ENCODE results near the gene DTD1.

Gene DTD1

DNA sequence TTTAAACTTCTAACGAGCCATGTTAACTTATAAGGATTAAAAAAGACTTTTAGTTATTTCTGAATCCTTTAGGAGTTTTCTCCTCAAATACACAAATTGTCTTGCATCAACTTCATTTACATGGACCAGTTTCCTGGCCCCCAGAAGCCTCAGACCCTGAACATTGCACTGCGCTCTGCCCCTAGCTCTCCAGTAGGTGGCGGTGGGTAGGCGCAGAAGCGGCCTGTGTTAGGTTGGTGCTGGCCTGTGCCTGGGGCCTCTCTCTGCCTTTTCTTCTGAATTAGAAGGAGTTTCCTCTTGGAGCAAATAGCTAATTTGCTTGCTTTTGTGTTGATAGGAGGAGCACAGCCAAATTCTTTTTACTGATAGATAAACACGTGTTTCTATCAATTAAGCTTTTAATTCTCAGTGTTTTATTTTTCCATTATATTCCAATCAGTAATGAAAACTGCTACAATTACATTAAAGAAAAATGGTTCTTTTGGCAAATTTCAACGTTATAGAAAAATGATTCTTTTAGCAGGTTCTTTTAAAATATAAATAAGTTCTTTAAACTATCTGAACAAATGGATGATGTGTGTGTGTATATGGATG, 44.4 kb downstream of the DTD1 start:
- Histone ChIP-seq H2BK5ac (ENCODE audit: low read length) (no peak overlapping the region), H3K27me3 (ENCODE audit: control insufficient read depth in 3 of 3, insufficient read depth in 3 of 3, low read depth in 1 of 3, low read length in 3 of 3) (no peaks in the 10 kb centered on the region), H3K9ac (ENCODE audit: low read depth, low read length, poor library complexity) (no peak overlapping the region), H2BK15ac (ENCODE audit: low read length) (no peak overlapping the region), H3K79me1 (ENCODE audit: low read depth, low read length) (no peaks in the 10 kb centered on the region), H2AFZ (ENCODE audit: low read length) (no peak overlapping the region), H3K4ac (ENCODE audit: low read length) (no peak overlapping the region), H3K9me3 (replicated peaks in 1 of 2; ENCODE audit: control insufficient read depth in 2 of 2, insufficient read depth in 1 of 2, low read depth in 1 of 2, low read length in 2 of 2) (no peaks in the 10 kb centered on the region), H3K14ac (ENCODE audit: low read length) (no peak overlapping the region), H4K91ac (ENCODE audit: low read depth, low read length, poor library complexity) (no peak overlapping the region), H3K18ac (ENCODE audit: low read length) (no peak overlapping the region), H3K4me2 (ENCODE audit: insufficient read depth, low read length, poor library complexity, severe bottlenecking) (no peak overlapping the region), H3K4me1 (ENCODE audit: control insufficient read depth in 2 of 2, insufficient read depth in 1 of 2, low read depth in 1 of 2, low read length in 2 of 2) (peaks cover 0 to 2% of the 10 kb centered on the region in 2 donors), H3K4me3 (ENCODE audit: low read length in 2 of 2) (no peak overlapping the region), H2AK5ac (ENCODE audit: low read depth, low read length) (no peak overlapping the region), H2BK12ac (ENCODE audit: low read length) (no peak overlapping the region), H4K8ac (ENCODE audit: low read depth, low read length) (no peak overlapping the region), H2BK120ac (ENCODE audit: low read depth, low read length) (no peak overlapping the region), H3K36me3 (replicated peaks in 1 of 2; ENCODE audit: control insufficient read depth in 2 of 2, insufficient read depth in 2 of 2, low read length in 2 of 2) (peaks cover 0 to 20% of the 10 kb centered on the region in 2 donors), H3K23ac (ENCODE audit: low read depth, low read length, poor library complexity) (no peak overlapping the region), H3K27ac (replicated peaks; ENCODE audit: low read length) (no peak overlapping the region)
- DNase-seq (ENCODE audit: low spot score): peak; percentile 67
- no CpG with 5 or more reads among the region's 7 CpGs for WGBS, 2 donors (ENCODE audit: extremely low coverage in 2 of 2, insufficient read length in 2 of 2, insufficient replicate concordance in 1 of 2)

DNA sequence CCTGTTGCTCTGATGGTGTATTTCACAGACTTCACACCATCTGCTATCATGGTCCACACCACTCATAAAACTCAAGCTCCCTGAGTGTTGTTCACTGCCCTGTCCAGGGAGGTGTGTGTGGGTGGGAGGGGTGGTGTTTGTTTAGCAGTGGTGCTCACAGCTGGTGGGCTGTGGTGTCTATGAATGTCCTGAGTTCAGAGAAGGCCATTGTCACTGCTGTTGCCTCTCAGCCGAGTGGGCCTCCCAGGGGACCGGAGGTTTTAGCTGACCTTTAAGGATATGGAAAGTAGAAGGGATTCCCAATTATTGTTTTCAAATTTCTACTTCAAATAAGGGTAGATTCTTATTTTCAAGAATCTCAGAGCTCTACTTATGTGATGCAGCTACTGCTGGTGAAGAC, 45.6 kb downstream of the DTD1 start:
- no peak overlapping the region for H3K4me2 ChIP-seq (ENCODE audit: insufficient read depth, low read length, poor library complexity, severe bottlenecking)
- WGBS, 2 donors (ENCODE audit: extremely low coverage in 2 of 2, insufficient read length in 2 of 2, insufficient replicate concordance in 1 of 2): no CpG with 5 or more reads among the region's 2 CpGs
- no peak overlapping the region for H3K23ac ChIP-seq (ENCODE audit: low read depth, low read length, poor library complexity)
- no peak overlapping the region for H3K18ac ChIP-seq (ENCODE audit: low read length)
- no peak overlapping the region for H2BK15ac ChIP-seq (ENCODE audit: low read length)
- H2BK12ac ChIP-seq (ENCODE audit: low read length): no peak overlapping the region
- no peak overlapping the region for H2BK120ac ChIP-seq (ENCODE audit: low read depth, low read length)
- H4K8ac ChIP-seq (ENCODE audit: low read depth, low read length): no peak overlapping the region
- H3K4me3 ChIP-seq (ENCODE audit: low read length in 2 of 2): no peak overlapping the region
- H2AK5ac ChIP-seq (ENCODE audit: low read depth, low read length): no peak overlapping the region
- no peaks in the 10 kb centered on the region for H3K27me3 ChIP-seq (ENCODE audit: control insufficient read depth in 3 of 3, insufficient read depth in 3 of 3, low read depth in 1 of 3, low read length in 3 of 3)
- H3K36me3 ChIP-seq (replicated peaks in 1 of 2; ENCODE audit: control insufficient read depth in 2 of 2, insufficient read depth in 2 of 2, low read length in 2 of 2): peaks cover 0 to 12% of the 10 kb centered on the region in 2 donors
- no peak for DNase-seq (ENCODE audit: low spot score)
- H3K9me3 ChIP-seq (replicated peaks in 1 of 2; ENCODE audit: control insufficient read depth in 2 of 2, insufficient read depth in 1 of 2, low read depth in 1 of 2, low read length in 2 of 2): no peaks in the 10 kb centered on the region
- H2BK5ac ChIP-seq (ENCODE audit: low read length): no peak overlapping the region
- H3K4me1 ChIP-seq (ENCODE audit: control insufficient read depth in 2 of 2, insufficient read depth in 1 of 2, low read depth in 1 of 2, low read length in 2 of 2): peaks cover 0 to 2% of the 10 kb centered on the region in 2 donors
- no peak overlapping the region for H3K27ac ChIP-seq (replicated peaks; ENCODE audit: low read length)
- no peak overlapping the region for H2AFZ ChIP-seq (ENCODE audit: low read length)
- H4K91ac ChIP-seq (ENCODE audit: low read depth, low read length, poor library complexity): no peak overlapping the region
- H3K4ac ChIP-seq (ENCODE audit: low read length): no peak overlapping the region
- H3K9ac ChIP-seq (ENCODE audit: low read depth, low read length, poor library complexity): no peak overlapping the region
- H3K79me1 ChIP-seq (ENCODE audit: low read depth, low read length): no peaks in the 10 kb centered on the region
- H3K14ac ChIP-seq (ENCODE audit: low read length): no peak overlapping the region

- Histone ChIP-seq H3K23ac (ENCODE audit: low read depth, low read length, poor library complexity) (no peak overlapping the region), H4K91ac (ENCODE audit: low read depth, low read length, poor library complexity) (no peak overlapping the region), H2AK5ac (ENCODE audit: low read depth, low read length) (no peak overlapping the region), H3K18ac (ENCODE audit: low read length) (no peak overlapping the region), H2AFZ (ENCODE audit: low read length) (no peak overlapping the region), H2BK12ac (ENCODE audit: low read length) (no peak overlapping the region), H2BK120ac (ENCODE audit: low read depth, low read length) (no peak overlapping the region), H3K27me3 (ENCODE audit: control insufficient read depth in 3 of 3, insufficient read depth in 3 of 3, low read depth in 1 of 3, low read length in 3 of 3) (no peaks in the 10 kb centered on the region), H2BK15ac (ENCODE audit: low read length) (no peak overlapping the region), H3K14ac (ENCODE audit: low read length) (no peak overlapping the region), H3K4ac (ENCODE audit: low read length) (no peak overlapping the region), H4K8ac (ENCODE audit: low read depth, low read length) (no peak overlapping the region), H3K79me1 (ENCODE audit: low read depth, low read length) (no peaks in the 10 kb centered on the region), H3K9ac (ENCODE audit: low read depth, low read length, poor library complexity) (no peak overlapping the region), H3K4me1 (ENCODE audit: control insufficient read depth in 2 of 2, insufficient read depth in 1 of 2, low read depth in 1 of 2, low read length in 2 of 2) (peaks cover 0 to 2% of the 10 kb centered on the region in 2 donors), H2BK5ac (ENCODE audit: low read length) (no peak overlapping the region), H3K4me3 (ENCODE audit: low read length in 2 of 2) (no peak overlapping the region), H3K36me3 (replicated peaks in 1 of 2; ENCODE audit: control insufficient read depth in 2 of 2, insufficient read depth in 2 of 2, low read length in 2 of 2) (peaks cover 0 to 6% of the 10 kb centered on the region in 2 donors), H3K27ac (replicated peaks; ENCODE audit: low read length) (no peak overlapping the region), H3K9me3 (replicated peaks in 1 of 2; ENCODE audit: control insufficient read depth in 2 of 2, insufficient read depth in 1 of 2, low read depth in 1 of 2, low read length in 2 of 2) (no peaks in the 10 kb centered on the region), H3K4me2 (ENCODE audit: insufficient read depth, low read length, poor library complexity, severe bottlenecking) (no peak overlapping the region)
- DNase-seq (ENCODE audit: low spot score): no peak
- no CpG with 5 or more reads among the region's 5 CpGs for WGBS, 2 donors (ENCODE audit: extremely low coverage in 2 of 2, insufficient read length in 2 of 2, insufficient replicate concordance in 1 of 2)
These were observed 46.6 kb downstream of the DTD1 start for GRCh38 chr20:18634501-18634900.

DNA sequence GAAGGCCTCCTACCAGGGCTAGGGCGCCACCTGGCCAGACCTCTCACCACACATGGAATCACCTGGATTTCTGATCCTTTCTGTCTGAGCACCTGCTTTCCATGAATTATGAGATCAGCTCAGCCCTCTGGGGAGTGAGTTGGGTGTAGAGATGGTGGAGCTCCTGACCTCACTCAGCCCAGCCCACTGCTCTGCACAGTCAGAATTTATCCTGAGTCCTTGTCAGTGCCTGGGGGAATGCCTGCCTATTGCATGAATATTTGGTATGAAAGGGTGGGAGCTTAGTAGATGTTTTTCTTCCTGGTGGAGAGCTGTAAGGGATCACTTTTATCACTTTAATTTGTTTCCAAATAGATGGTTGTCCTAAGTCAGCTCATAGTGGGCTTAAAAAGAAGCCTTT, 47.5 kb downstream of the DTD1 start:
- Histone ChIP-seq H2BK120ac (ENCODE audit: low read depth, low read length) (no peak overlapping the region), H3K18ac (ENCODE audit: low read length) (no peak overlapping the region), H3K4me1 (ENCODE audit: control insufficient read depth in 2 of 2, insufficient read depth in 1 of 2, low read depth in 1 of 2, low read length in 2 of 2) (peaks cover 0 to 2% of the 10 kb centered on the region in 2 donors), H3K4me2 (ENCODE audit: insufficient read depth, low read length, poor library complexity, severe bottlenecking) (no peak overlapping the region), H4K8ac (ENCODE audit: low read depth, low read length) (no peak overlapping the region), H3K36me3 (replicated peaks in 1 of 2; ENCODE audit: control insufficient read depth in 2 of 2, insufficient read depth in 2 of 2, low read length in 2 of 2) (peaks cover 0 to 6% of the 10 kb centered on the region in 2 donors), H2AFZ (ENCODE audit: low read length) (no peak overlapping the region), H3K9me3 (replicated peaks in 1 of 2; ENCODE audit: control insufficient read depth in 2 of 2, insufficient read depth in 1 of 2, low read depth in 1 of 2, low read length in 2 of 2) (no peaks in the 10 kb centered on the region), H4K91ac (ENCODE audit: low read depth, low read length, poor library complexity) (no peak overlapping the region), H3K23ac (ENCODE audit: low read depth, low read length, poor library complexity) (no peak overlapping the region), H3K79me1 (ENCODE audit: low read depth, low read length) (no peaks in the 10 kb centered on the region), H2BK5ac (ENCODE audit: low read length) (no peak overlapping the region), H3K14ac (ENCODE audit: low read length) (no peak overlapping the region), H3K4me3 (ENCODE audit: low read length in 2 of 2) (no peak overlapping the region), H3K4ac (ENCODE audit: low read length) (no peak overlapping the region), H3K27me3 (ENCODE audit: control insufficient read depth in 3 of 3, insufficient read depth in 3 of 3, low read depth in 1 of 3, low read length in 3 of 3) (no peaks in the 10 kb centered on the region), H2BK12ac (ENCODE audit: low read length) (no peak overlapping the region), H3K9ac (ENCODE audit: low read depth, low read length, poor library complexity) (no peak overlapping the region), H2AK5ac (ENCODE audit: low read depth, low read length) (no peak overlapping the region), H3K27ac (replicated peaks; ENCODE audit: low read length) (no peak overlapping the region), H2BK15ac (ENCODE audit: low read length) (no peak overlapping the region)
- DNase-seq (ENCODE audit: low spot score): no peak
- WGBS, 2 donors (ENCODE audit: extremely low coverage in 2 of 2, insufficient read length in 2 of 2, insufficient replicate concordance in 1 of 2): no CpG with 5 or more reads among the region's 1 CpG

Measured in neuronal stem cell (in vitro differentiated cells).